Stimulated activated CD8-positive, alpha-beta memory T cell treated with anti-CD3 and anti-CD28 coated beads, Interleukin-12 subunit alpha, Interleukin-12 subunit beta, amount 100 ng/mL, for 1 hour (primary cell): ENCODE data around the gene TAS2R3.

Experiments
- DNase-seq: peaks from one replicate; pipeline ENCODE4 v3.0.0-alpha.2; 2020; ENCODE audit warnings: low read depth

Gene TAS2R3

DNA sequence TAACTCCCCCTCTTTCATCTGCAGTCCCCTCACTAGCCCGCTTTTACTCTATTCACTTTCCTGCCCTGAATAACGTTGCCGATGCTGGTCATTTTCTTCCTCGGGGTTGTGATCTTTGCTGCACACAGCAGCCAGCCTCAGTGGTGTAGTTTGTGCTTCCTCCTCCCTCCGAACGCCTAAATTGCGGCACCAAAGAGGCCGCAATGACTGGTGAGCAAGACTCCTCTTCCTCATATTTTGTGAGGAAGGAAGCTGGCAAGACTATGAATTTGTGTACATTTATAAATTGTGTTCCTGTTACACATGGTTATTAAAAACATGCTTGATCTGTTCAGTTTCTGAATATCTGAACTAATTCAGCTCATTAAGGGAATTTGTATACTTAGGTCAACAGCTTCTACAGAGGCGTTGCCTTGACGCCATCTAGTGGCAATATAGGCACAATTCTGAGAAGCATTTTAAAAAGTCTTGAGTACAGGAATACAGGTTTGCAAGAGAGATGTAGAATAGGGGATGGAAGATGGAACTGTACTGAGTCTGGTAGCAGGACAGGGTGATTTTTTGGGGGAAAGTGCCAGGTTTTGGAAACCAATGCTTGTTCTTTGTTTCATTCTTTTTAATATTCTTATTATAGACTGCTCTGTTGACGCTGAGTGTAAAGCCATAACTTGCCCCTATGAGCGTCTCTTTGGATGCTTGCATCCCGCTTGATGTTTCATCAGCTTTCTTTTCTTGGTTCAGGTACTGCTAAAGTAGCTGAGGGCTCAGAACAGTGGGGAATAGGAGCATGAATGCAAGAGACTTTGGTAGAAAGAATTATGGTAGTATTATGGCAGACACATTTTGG lies 22.0 kb downstream of the TAS2R3 start:
- DNase-seq, result peak; percentile 10

DNA sequence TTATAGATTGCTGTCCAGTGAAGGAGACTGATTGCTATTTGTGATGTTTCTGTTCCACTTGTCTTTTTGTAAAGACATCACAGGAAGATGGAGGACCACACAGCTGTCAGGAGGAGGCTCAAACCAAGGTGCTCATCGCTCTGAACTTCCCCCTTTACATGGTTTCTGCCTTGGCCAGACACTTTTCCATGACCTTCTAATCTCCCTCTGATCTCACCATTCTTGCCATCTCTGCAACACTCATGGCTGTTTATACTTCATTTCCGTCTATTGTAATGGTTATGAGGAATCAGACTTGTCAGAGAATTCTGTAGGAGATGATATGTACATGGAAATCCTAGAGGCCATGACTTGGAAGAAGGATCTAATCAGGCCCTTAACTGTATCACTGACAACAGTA lies 24.4 kb downstream of the TAS2R3 start:
- no peak for DNase-seq

DNA sequence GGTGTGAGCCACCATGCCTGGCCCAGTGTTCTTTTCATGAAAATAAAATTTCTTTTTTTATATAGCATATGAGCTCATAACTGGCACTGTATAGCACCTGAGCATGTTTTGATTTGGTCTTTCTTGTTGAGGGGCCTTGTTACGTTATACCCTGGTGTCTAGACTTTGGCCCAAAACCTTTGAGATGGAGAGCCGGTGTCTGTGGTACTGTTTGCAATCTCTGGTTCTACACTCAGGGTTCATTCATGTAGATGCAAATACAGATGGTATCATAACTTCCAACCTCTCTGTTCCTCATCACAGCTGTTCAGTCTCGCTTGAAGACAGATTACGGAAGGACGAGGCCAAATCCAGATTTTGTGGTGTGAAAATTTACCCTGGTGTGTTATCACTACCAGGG lies 26.0 kb downstream of the TAS2R3 start, which contains the start of gene TAS2R5:
TAS2R5 (plus strand) TSS at position 301 of the 400 bp plus-strand sequence. CDS start 145 bp downstream, outside the sequence.
- DNase-seq, result no peak

DNA sequence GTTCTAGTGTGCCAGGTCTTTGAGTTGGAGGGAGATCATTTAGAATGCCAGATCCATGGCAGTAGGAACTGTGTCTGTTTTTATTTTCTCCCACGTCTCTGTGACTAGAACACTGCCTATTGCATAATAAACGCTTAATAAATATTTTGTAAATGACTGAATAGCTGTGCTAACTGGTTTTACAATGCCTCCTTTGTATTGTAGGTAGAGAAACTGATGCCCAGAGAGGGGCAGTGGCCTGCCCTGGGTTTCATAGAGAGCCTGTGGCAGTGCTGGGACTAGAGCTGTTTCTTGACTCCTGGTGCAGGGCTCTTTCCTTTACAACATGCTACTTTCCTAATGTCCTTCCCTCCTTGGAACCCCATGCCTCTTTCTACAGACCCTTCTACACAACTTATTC lies 28.6 kb downstream of the TAS2R3 start:
- no peak for DNase-seq
